H9 (cell line): ENCODE results near the gene GLP2R. TPM values are rescaled to one million over a fixed set of nuclear protein-coding genes. Genes with fewer than 3 reads are reported as not detected.

ENCODE experiments used
- DNase-seq: peaks from one replicate; pipeline ENCODE4 v3.0.0-alpha.2; 2017
- H2AFZ ChIP-seq: one replicate; pipeline ENCODE4 v1.6.1; 2013; ENCODE audit warnings: mild to moderate bottlenecking, low read length, control low read depth, moderate library complexity
- H2AK5ac ChIP-seq: 2 replicates; pipeline ENCODE4 v1.6.1; 2013; ENCODE audit warnings: low read length, control low read depth, mixed read lengths; ENCODE audit not compliant: insufficient read length
- H2BK120ac ChIP-seq: one replicate; pipeline ENCODE4 v1.6.1; 2013; ENCODE audit warnings: low read depth, mild to moderate bottlenecking, low read length, control low read depth, inconsistent platforms; ENCODE audit not compliant: poor library complexity, severe bottlenecking
- H2BK12ac ChIP-seq: 2 replicates; pipeline ENCODE4 v1.6.1; 2013; ENCODE audit warnings: low read length, control low read depth, mixed read lengths, low read depth; ENCODE audit not compliant: insufficient read length
- H2BK15ac ChIP-seq: 2 replicates; pipeline ENCODE4 v1.6.1; 2013; ENCODE audit warnings: low read depth, low read length, control low read depth
- H2BK20ac ChIP-seq: one replicate; pipeline ENCODE4 v1.6.1; 2013; ENCODE audit warnings: low read depth, mild to moderate bottlenecking, low read length, control low read depth, inconsistent platforms; ENCODE audit not compliant: poor library complexity, severe bottlenecking
- H2BK5ac ChIP-seq: 2 replicates; pipeline ENCODE4 v1.6.1; 2013; ENCODE audit warnings: low read length, control low read depth, mixed read lengths; ENCODE audit not compliant: insufficient read length
- H3K14ac ChIP-seq: 2 replicates; pipeline ENCODE4 v1.6.1; 2013; ENCODE audit warnings: low read length, control low read depth; ENCODE audit not compliant: insufficient read depth
- H3K18ac ChIP-seq: 2 replicates; pipeline ENCODE4 v1.6.1; 2013; ENCODE audit warnings: low read depth, mild to moderate bottlenecking, mixed read lengths, low read length, control low read depth; ENCODE audit not compliant: insufficient read length
- H3K23ac ChIP-seq: 2 replicates; pipeline ENCODE4 v1.6.1; 2013; ENCODE audit warnings: low read length, control low read depth, mixed read lengths, low read depth; ENCODE audit not compliant: insufficient read length
- H3K23me2 ChIP-seq: 2 replicates; pipeline ENCODE4 v1.6.1; 2013; ENCODE audit warnings: low read depth, mild to moderate bottlenecking, mixed read lengths, low read length, control low read depth; ENCODE audit not compliant: insufficient read length, poor library complexity, severe bottlenecking
- H3K27ac ChIP-seq: 2 replicates; pipeline ENCODE4 v1.5.1; 2013; ENCODE audit warnings: low read length, control low read depth, mixed read lengths, low read depth; ENCODE audit not compliant: insufficient read length
- H3K27me3 ChIP-seq: 2 replicates; pipeline ENCODE4 v1.6.1; 2013; ENCODE audit warnings: low read length, control low read depth, inconsistent platforms; ENCODE audit not compliant: insufficient read depth
- H3K4ac ChIP-seq: 2 replicates; pipeline ENCODE4 v1.6.1; 2013; ENCODE audit warnings: low read depth, mild to moderate bottlenecking, control low read depth, inconsistent platforms, low read length, moderate library complexity
- H3K4me1 ChIP-seq: 2 replicates; pipeline ENCODE4 v1.6.1; 2013; ENCODE audit warnings: low read length, control low read depth, inconsistent platforms; ENCODE audit not compliant: insufficient read depth
- H3K4me2 ChIP-seq: 2 replicates; pipeline ENCODE4 v1.6.1; 2013; ENCODE audit warnings: low read length, control low read depth, mixed read lengths; ENCODE audit not compliant: insufficient read length, insufficient read depth
- H3K56ac ChIP-seq: 2 replicates; pipeline ENCODE4 v1.6.1; 2013; ENCODE audit warnings: low read depth, mild to moderate bottlenecking, mixed read lengths, low read length, control low read depth; ENCODE audit not compliant: insufficient read length
- H3K79me1 ChIP-seq: 2 replicates; pipeline ENCODE4 v1.6.1; 2013; ENCODE audit warnings: low read depth, mild to moderate bottlenecking, moderate library complexity, low read length, control low read depth, inconsistent platforms; ENCODE audit not compliant: insufficient read depth, poor library complexity, severe bottlenecking
- H3K79me2 ChIP-seq: 2 replicates; pipeline ENCODE4 v1.6.1; 2013; ENCODE audit warnings: low read length, control low read depth, inconsistent platforms; ENCODE audit not compliant: insufficient read depth
- H3K9ac ChIP-seq: 2 replicates; pipeline ENCODE4 v1.6.1; 2013; ENCODE audit warnings: low read length, control low read depth, mixed read lengths; ENCODE audit not compliant: insufficient read length; ENCODE audit errors: extremely low read depth
- H3K9me3 ChIP-seq: one replicate; pipeline ENCODE4 v1.6.1; 2013; ENCODE audit warnings: low read depth, low read length, inconsistent platforms; ENCODE audit not compliant: control insufficient read depth
- H3T11ph ChIP-seq: one replicate; pipeline ENCODE4 v1.6.1; 2013; ENCODE audit warnings: mild to moderate bottlenecking, low read length, control low read depth, inconsistent platforms
- H4K20me1 ChIP-seq: one replicate; pipeline ENCODE4 v1.6.1; 2013; ENCODE audit not compliant: control insufficient read depth, insufficient read length, insufficient read depth
- H4K5ac ChIP-seq: 2 replicates; pipeline ENCODE4 v1.6.1; 2013; ENCODE audit warnings: low read depth, mild to moderate bottlenecking, mixed read lengths, low read length, control low read depth; ENCODE audit not compliant: insufficient read length
- H4K8ac ChIP-seq: replicated peaks from 2 replicates; pipeline ENCODE4 v1.6.1; 2013; ENCODE audit warnings: low read length, control low read depth, mixed read lengths, low read depth; ENCODE audit not compliant: insufficient read length
- H4K91ac ChIP-seq: 2 replicates; pipeline ENCODE4 v1.6.1; 2013; ENCODE audit warnings: low read depth, mild to moderate bottlenecking, moderate library complexity, mixed read lengths, low read length, control low read depth; ENCODE audit not compliant: insufficient read length
- H3K27ac Mint-ChIP-seq, 3 experiments: 2 replicates in 2 of 3; 3 replicates in 1 of 3; pipeline ENCODE4 v1.8.0; 2020 to 2021; ENCODE audit warnings: mixed read lengths in 3 of 3, mild to moderate bottlenecking in 1 of 3, moderate library complexity in 1 of 3
- H3K27me3 Mint-ChIP-seq: 2 replicates; pipeline ENCODE4 v1.8.0; 2021; ENCODE audit warnings: low read depth, mild to moderate bottlenecking, moderate library complexity, mixed read lengths
- H3K36me3 Mint-ChIP-seq, 3 experiments: 2 replicates in 2 of 3; 3 replicates in 1 of 3; pipeline ENCODE4 v1.8.0; 2020 to 2021; ENCODE audit warnings: low read depth in 3 of 3, mixed read lengths in 3 of 3; ENCODE audit not compliant: insufficient read depth in 1 of 3
- H3K4me1 Mint-ChIP-seq, 2 experiments: 2 replicates each; pipeline ENCODE4 v1.8.0; 2020; ENCODE audit warnings: mixed read lengths in 2 of 2
- H3K4me3 Mint-ChIP-seq, 2 experiments: 2 replicates in 1 of 2; 3 replicates in 1 of 2; pipeline ENCODE4 v1.8.0; 2020 to 2021; ENCODE audit warnings: mild to moderate bottlenecking in 2 of 2, mixed read lengths in 2 of 2, moderate library complexity in 1 of 2
- H3K9me3 Mint-ChIP-seq, 2 experiments: 2 replicates in 1 of 2; 3 replicates in 1 of 2; pipeline ENCODE4 v1.8.0; 2020; ENCODE audit warnings: mild to moderate bottlenecking in 2 of 2, mixed read lengths in 2 of 2, moderate library complexity in 1 of 2
- WGBS: extraction: QIAGEN DNeasy Blood & Tissue Kit; methylation state at CpG from one replicate; pipeline ENCODE4 v1.1.7; 2013; ENCODE audit warnings: missing lambda C conversion rate, low lambda C conversion rate, mixed read lengths; ENCODE audit not compliant: insufficient read length; ENCODE audit errors: extremely low coverage; 5-methylcytosine and 5-hydroxymethylcytosine counted together
- total RNA-seq: library from RNA; stranded (reverse); gene quantifications from 2 replicates; pipeline ENCODE4 v1.2.1, GENCODE V29; 2021
- TF ChIP-seq, protein P1 (sequence below): fragments of 200-600 bp; sonication (generic); conservative IDR thresholded peaks from 3 replicates; pipeline ENCODE4 v1.8.0; 2021; ENCODE audit warnings: antibody characterized with exemption, mild to moderate bottlenecking

Gene GLP2R
- total RNA-seq, 1 experiment from 2014 or later = not detected

DNA sequence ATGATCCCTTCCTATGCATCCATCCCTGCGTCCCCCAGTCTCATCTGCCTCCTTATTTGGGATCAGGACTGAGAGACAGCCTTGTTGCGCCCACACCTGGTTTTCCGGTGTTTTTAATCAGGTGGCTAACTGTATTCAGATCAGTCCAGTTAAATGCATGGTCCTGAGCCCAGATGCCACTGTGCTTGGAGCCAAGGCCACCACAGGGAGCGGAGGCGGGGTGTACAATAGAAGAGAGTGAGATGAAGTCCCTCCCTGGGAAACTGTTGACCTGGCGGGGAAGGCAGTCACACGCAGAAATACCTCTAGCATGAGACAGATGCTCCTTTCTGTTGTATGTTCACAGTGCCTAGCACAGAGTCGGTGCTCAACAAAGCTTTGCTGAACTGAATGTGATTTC is 73.1 kb downstream of the GLP2R start:
- no peak overlapping the region for H2BK15ac ChIP-seq
- no peaks in the 10 kb centered on the region for H3K9me3 ChIP-seq
- H2BK20ac ChIP-seq = no peak overlapping the region
- no peaks in the 10 kb centered on the region for H3K23me2 ChIP-seq
- H3K27me3 ChIP-seq = no peaks in the 10 kb centered on the region; the same call in 1 of the 2 replicates
- H3K4me1 Mint-ChIP-seq = peaks cover 5 to 29% of the 10 kb centered on the region in 2 experiments; a peak in 3 of 4 replicates
- no peaks in the 10 kb centered on the region for H3K9me3 Mint-ChIP-seq
- H3K27ac Mint-ChIP-seq = no peak overlapping the region
- DNase-seq = no peak
- no peaks in the 10 kb centered on the region for H3K79me1 ChIP-seq
- no peaks in the 10 kb centered on the region for H4K20me1 ChIP-seq
- H3K18ac ChIP-seq = no peak overlapping the region
- no peak overlapping the region for H2AFZ ChIP-seq
- H3K56ac ChIP-seq = no peak overlapping the region
- no peak overlapping the region for H3T11ph ChIP-seq
- no peak overlapping the region for H3K4me3 Mint-ChIP-seq
- no peak overlapping the region for H2AK5ac ChIP-seq
- no peak overlapping the region for H2BK5ac ChIP-seq
- H2BK12ac ChIP-seq = no peak overlapping the region
- H3K27ac ChIP-seq = no peak overlapping the region
- H2BK120ac ChIP-seq = no peak overlapping the region
- TF ChIP-seq, protein P1, sequence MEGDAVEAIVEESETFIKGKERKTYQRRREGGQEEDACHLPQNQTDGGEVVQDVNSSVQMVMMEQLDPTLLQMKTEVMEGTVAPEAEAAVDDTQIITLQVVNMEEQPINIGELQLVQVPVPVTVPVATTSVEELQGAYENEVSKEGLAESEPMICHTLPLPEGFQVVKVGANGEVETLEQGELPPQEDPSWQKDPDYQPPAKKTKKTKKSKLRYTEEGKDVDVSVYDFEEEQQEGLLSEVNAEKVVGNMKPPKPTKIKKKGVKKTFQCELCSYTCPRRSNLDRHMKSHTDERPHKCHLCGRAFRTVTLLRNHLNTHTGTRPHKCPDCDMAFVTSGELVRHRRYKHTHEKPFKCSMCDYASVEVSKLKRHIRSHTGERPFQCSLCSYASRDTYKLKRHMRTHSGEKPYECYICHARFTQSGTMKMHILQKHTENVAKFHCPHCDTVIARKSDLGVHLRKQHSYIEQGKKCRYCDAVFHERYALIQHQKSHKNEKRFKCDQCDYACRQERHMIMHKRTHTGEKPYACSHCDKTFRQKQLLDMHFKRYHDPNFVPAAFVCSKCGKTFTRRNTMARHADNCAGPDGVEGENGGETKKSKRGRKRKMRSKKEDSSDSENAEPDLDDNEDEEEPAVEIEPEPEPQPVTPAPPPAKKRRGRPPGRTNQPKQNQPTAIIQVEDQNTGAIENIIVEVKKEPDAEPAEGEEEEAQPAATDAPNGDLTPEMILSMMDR = no peak
- no CpG with 5 or more reads among the region's 8 CpGs for WGBS
- no peak overlapping the region for H4K5ac ChIP-seq
- H3K14ac ChIP-seq = no peak overlapping the region; the same call in 1 of the 2 replicates
- no peak overlapping the region for H4K91ac ChIP-seq
- H3K23ac ChIP-seq = no peak overlapping the region
- no peaks in the 10 kb centered on the region for H3K4me1 ChIP-seq
- H3K4ac ChIP-seq = no peak overlapping the region
- no peak overlapping the region for H3K9ac ChIP-seq
- no peak overlapping the region for H3K4me2 ChIP-seq
- H3K27me3 Mint-ChIP-seq = peaks cover 11% of the 10 kb centered on the region
- no peaks in the 10 kb centered on the region for H3K36me3 Mint-ChIP-seq
- H4K8ac ChIP-seq = no peak overlapping the region
- H3K79me2 ChIP-seq = no peaks in the 10 kb centered on the region
